GM12864 (cell line): Measurements from ENCODE around the gene E2F4.

Source experiments
- DNase-seq: peaks from one replicate; pipeline ENCODE4 v3.0.0-alpha.2; 2011; ENCODE audit warnings: low read depth
- H3K4me3 ChIP-seq: 2 replicates; pipeline ENCODE4 v1.5.1; 2011; ENCODE audit warnings: mild to moderate bottlenecking, low read depth, low read length, control low read depth
- TF ChIP-seq, protein P1 (sequence below): IDR thresholded peaks from 2 replicates; pipeline ENCODE4 v1.5.1; 2011; ENCODE audit warnings: low read depth, mild to moderate bottlenecking, moderate library complexity, low read length, control low read depth, inconsistent platforms; ENCODE audit errors: missing control alignments

Gene E2F4, protein sequence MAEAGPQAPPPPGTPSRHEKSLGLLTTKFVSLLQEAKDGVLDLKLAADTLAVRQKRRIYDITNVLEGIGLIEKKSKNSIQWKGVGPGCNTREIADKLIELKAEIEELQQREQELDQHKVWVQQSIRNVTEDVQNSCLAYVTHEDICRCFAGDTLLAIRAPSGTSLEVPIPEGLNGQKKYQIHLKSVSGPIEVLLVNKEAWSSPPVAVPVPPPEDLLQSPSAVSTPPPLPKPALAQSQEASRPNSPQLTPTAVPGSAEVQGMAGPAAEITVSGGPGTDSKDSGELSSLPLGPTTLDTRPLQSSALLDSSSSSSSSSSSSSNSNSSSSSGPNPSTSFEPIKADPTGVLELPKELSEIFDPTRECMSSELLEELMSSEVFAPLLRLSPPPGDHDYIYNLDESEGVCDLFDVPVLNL

DNA sequence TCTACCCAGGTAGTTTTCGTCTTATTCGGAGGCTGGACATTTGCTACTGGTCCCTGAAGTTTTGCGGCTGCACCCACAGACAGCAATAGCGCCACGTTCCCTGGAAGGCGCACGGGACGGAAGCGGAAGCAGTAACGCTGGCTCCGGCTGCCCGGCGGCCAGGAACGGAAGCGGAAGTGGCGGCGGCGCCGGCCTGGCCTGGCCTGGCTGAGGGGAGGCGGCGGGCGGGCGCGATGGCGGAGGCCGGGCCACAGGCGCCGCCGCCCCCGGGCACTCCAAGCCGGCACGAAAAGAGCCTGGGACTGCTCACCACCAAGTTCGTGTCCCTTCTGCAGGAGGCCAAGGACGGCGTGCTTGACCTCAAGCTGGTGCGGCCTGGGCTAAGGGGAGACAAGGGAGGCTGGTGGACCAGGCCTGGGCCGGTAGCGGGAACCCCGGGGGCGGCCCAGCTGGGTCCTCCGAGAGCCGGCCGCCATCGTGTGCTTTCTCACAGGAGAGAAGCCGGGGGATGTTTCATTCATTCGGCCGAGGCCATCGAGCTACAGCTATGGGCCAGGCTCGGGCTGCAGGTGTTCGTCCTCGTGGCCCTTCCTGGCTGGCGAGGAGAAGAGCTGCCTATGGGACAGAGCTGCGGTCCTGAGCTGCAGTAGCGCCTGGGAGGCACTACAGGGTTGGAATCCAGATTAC is at the start of gene E2F4:
Gene E2F4 (plus strand): TSS at position 161 of the 687 bp plus-strand sequence. CDS start 73 bp downstream, at position 234.
- peak; percentile 80 for DNase-seq
- TF ChIP-seq, protein P1, sequence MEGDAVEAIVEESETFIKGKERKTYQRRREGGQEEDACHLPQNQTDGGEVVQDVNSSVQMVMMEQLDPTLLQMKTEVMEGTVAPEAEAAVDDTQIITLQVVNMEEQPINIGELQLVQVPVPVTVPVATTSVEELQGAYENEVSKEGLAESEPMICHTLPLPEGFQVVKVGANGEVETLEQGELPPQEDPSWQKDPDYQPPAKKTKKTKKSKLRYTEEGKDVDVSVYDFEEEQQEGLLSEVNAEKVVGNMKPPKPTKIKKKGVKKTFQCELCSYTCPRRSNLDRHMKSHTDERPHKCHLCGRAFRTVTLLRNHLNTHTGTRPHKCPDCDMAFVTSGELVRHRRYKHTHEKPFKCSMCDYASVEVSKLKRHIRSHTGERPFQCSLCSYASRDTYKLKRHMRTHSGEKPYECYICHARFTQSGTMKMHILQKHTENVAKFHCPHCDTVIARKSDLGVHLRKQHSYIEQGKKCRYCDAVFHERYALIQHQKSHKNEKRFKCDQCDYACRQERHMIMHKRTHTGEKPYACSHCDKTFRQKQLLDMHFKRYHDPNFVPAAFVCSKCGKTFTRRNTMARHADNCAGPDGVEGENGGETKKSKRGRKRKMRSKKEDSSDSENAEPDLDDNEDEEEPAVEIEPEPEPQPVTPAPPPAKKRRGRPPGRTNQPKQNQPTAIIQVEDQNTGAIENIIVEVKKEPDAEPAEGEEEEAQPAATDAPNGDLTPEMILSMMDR: no peak
- H3K4me3 ChIP-seq: peak within 1 kb of the TSS; percentile 84

DNA sequence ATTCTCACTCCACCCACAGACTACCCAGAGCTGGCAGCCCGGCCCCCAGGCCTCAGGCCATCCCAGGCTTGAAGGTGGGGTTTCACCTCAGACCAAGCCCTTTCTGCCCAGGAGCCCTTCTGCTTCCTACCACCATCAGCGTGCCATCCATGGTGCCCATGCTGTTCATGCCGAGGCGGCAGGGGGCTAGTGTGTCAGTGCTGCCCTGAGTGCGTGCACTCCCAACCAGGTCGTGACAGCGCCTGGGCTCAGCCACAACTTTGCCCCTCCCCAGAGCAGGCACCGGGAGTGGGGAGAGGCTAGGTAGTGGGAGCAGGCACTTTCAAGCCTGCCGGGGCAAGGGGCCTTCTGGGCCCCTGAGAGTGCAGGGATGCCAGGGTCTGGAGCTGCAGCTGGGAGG is 49.6 kb upstream of the E2F4 start:
- no peak for DNase-seq
- H3K4me3 ChIP-seq: no peak overlapping the region
- TF ChIP-seq, protein P1: no peak

DNA sequence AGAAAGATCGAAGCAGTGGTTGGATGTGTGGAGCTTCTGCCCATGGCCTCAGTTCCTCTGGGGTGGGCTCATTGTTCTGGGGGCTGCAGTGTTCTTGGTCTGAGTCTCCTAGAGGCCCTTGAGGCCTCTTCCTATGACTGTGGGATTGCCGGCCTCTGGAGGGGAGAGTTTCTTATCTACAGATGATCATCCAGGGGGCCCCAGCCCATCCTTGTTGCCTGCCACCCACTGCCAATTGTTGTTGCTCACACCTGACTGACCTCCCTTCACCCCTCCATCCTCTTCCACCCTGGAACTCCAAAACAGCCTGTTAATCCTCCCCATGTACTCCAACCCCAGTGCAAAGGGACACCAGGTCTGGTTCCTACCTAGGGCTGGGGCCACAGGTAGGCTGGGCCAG is 47.0 kb upstream of the E2F4 start:
- no peak for DNase-seq
- TF ChIP-seq, protein P1: no peak
- H3K4me3 ChIP-seq: no peak overlapping the region

DNA sequence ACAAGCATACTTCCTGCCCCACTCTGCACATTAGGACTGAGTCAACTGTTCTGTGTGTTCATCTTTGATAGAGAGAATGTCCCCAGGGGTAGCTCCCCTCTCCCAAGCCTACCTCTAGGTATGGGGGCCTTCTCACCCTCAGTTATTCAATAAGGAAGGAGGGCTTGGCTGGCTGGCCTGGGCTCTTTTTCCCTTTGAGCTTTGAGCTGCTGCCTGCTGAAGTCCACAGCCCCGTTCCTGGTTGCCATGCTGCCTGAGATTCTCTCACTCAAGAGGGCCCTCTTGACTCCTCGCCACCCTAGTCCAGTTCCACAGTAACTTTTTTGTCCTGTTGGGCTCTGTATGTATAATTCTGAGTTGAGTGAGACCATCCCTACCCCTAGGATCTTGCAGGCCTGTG is 46.2 kb upstream of the E2F4 start:
- H3K4me3 ChIP-seq: no peak overlapping the region
- TF ChIP-seq, protein P1: no peak
- no peak for DNase-seq

DNA sequence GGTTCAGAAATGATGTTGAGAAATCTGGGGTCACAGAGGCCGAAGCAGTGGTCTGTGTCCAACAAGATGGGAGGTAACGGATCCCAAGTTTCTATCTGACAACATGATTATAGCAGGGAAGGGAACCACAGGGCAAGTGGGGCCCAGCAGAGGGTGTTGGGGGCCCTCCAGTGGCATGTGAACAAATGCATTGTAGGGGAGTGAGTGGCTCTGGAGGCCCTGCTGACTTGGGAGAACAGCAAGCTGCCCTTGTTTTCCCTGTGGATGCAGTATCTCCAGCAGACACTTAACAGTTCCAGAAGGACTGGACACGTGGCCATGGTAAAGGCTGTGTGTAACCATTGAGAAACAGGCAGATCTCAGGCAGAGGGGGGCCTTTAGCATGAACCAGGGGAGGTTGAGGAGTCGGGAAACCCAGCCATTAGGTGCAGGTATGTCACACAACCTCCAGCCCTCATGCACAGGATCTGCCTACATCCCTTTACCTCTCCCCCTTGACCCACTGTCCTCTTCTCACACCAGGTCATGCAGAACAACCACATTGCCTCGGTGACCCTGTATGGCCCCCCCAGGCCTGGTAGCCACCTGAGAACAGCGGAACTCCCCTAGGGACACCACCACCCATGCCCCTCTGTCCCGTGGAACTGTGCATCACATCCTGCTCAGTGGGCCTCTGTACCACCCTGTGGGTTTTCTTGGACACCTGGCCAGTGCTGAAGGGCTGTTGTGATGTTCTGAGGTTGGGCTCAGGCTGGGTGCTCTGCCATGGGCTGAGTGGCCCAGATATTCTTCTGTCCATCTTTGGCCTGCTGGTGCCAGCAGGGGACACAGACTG is 45.2 kb upstream of the E2F4 start:
- TF ChIP-seq, protein P1: no peak
- DNase-seq: no peak
- no peak overlapping the region for H3K4me3 ChIP-seq

DNA sequence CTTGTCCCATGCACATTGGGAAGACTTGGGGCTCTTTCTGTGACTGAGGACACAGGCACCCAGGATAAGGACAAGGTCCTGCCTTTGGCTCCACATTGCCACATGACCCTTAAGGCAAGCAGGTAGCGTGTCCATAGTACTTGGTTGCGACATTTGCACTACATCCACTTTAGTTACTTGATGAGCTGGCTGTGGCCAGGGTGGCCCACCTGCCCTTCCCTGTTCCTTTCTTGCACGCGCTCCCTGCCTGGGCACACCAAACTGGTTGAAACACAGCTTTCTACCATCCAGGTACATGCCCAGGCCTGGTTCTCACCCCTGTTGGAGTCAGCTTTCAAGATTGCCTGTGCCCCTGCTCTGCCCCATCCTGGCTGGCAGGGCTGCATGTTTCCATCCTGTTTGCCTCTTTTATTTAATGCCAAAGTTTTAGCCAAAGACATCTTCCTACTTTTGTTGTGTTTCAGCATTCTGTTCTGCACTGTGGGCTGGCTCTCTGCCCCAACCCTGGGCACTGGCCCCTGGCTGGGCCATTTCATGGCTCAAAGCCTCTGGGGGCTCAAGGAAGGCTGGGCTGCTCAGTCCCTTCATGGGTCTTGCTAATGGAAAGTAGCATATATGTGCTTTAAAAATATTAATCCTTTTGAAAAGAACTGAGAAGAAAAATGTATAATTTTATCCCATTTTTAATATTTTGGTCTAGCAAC is 44.4 kb upstream of the E2F4 start:
- no peak overlapping the region for H3K4me3 ChIP-seq
- TF ChIP-seq, protein P1: no peak
- DNase-seq: no peak
